ENCODE results near the gene RETREG3. TPM values are rescaled to one million over a fixed set of nuclear protein-coding genes. Genes with fewer than 3 reads are reported as not detected.

The RETREG3 gene
- total and polyA plus RNA-seq, 9 of the 15 experiments (the other 6 are each of a cell fraction or from before 2014, with no cell fraction given) = 4.1 to 39.0 (median 16.9) TPM

GRCh38 chr17:42554250-42555121 is 54.7 kb downstream of the RETREG3 start (continued):
- no peak for TF ChIP-seq ZNF589 (CRISPR knock-in tag; IDR thresholded peaks at IDR 0.05; ENCODE audit: low read depth)
- no peak; the same call in 1 of the 2 replicates for TF ChIP-seq ZKSCAN1 (IDR thresholded peaks at IDR 0.05; ENCODE audit: low read depth, low read length)
- TF ChIP-seq RERE (CRISPR knock-in tag; IDR thresholded peaks at IDR 0.05; ENCODE audit: borderline replicate concordance) = no peak
- no peak for TF ChIP-seq HDGF (IDR thresholded peaks at IDR 0.05)
- TF ChIP-seq SAFB (IDR thresholded peaks at IDR 0.05; ENCODE audit: borderline replicate concordance, low read depth, low read length) = no peak
- no peak for TF ChIP-seq SMC3 (conservative IDR thresholded peaks at IDR 0.05; ENCODE audit: insufficient read depth, low read depth, low read length)
- no peak for TF ChIP-seq FOSL1 (tag; conservative IDR thresholded peaks at IDR 0.05)
- TF ChIP-seq ZNF384 (IDR thresholded peaks at IDR 0.05; ENCODE audit: low read depth, low read length) = no peak
- no peak for TF ChIP-seq ZBTB26 (CRISPR knock-in tag; IDR thresholded peaks at IDR 0.05)
- TF ChIP-seq ETS1 (conservative IDR thresholded peaks at IDR 0.05; ENCODE audit: control insufficient read depth, low read depth, low read length) = peak; percentile 59; the same call in 1 of the 2 replicates
- no peak; the same call in 1 of the 2 replicates for TF ChIP-seq SREBF2 (CRISPR knock-in tag; IDR thresholded peaks at IDR 0.05)
- peak; percentile 79 to 85 for TF ChIP-seq NRF1 (conservative IDR thresholded peaks at IDR 0.05 in 1 of 2, IDR thresholded peaks at IDR 0.05 in 1 of 2)
- TF ChIP-seq SP1 (CRISPR knock-in tag; IDR thresholded peaks at IDR 0.05) = peak; percentile 51; the same call in 1 of the 2 replicates
- no peak for TF ChIP-seq RBM14 (IDR thresholded peaks at IDR 0.05; ENCODE audit: borderline replicate concordance, insufficient read depth, low read depth, low read length)
- no peak for TF ChIP-seq ZNF398 (CRISPR knock-in tag; IDR thresholded peaks at IDR 0.05)
